NCI-H2227 (cell line): ENCODE results near the gene PDLIM7.

Source experiments
- DNase-seq: peaks from one replicate; lab custom pipeline; 2025; ENCODE audit not compliant: unreplicated experiment; lab: John Stamatoyannopoulos, UW

PDLIM7 gene

DNA sequence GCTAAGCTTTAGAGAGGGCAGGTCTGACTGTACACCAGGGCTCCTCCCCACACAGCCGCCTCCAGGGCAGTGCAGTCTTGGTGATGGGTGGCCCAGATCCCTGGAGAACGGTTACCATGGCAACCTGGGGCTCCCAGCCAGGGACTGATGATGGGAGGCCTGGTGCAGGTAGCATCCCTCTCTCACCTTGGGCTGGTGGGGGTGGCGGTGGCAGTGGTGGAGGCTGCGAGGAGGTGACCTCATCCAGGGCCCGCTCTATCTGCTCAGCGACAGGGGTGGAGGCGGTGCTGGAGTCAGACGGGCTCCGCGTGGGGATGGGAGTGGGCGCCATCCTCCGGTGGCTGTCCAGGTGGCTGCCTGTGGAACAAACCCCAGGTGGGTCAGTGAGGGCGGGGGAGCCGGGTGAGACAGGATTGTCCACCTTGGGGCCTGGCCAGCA is 38.5 kb downstream of the PDLIM7 start:
- peak; percentile 57 for DNase-seq

DNA sequence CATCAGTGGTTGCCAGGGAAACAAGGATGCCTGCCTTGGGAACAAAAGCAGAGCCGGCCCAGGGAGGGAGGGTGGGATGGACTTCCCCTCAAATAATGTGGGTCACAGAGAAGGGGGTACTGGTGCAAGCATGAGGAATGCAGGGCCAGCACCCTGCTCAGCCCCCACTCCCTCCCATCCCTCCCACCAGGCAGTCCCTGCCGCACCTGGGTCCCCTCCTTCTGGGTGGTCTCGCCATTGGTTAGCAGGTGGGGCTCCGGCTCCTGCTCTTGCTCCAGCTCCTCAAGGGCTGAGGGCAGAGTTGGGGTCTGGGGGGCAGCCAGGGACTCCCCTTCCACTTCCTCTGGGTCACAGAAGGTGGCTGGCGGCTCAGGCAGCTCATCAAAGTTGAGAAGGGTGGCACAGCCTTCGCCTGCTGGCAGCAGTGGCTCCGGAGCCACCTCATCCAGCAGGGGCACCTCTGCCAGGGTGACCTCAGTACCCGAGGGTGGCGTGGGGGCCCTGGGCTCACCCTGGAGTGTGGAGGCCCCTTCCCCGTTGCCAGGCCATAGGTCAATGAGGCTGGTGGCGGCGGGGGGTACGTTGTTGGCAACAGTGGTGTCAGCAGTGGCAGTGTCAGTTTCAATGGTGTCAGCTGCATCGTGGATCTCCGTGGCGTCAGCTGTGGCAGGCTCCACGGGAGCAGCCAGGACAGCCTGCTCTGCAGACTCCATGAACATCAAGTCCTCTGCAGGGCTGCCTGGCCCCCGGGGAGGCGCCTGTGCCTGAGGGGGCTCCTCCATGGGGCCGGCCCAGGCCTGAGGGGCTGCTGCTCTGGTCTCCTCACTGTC is 39.3 kb downstream of the PDLIM7 start:
- no peak for DNase-seq

DNA sequence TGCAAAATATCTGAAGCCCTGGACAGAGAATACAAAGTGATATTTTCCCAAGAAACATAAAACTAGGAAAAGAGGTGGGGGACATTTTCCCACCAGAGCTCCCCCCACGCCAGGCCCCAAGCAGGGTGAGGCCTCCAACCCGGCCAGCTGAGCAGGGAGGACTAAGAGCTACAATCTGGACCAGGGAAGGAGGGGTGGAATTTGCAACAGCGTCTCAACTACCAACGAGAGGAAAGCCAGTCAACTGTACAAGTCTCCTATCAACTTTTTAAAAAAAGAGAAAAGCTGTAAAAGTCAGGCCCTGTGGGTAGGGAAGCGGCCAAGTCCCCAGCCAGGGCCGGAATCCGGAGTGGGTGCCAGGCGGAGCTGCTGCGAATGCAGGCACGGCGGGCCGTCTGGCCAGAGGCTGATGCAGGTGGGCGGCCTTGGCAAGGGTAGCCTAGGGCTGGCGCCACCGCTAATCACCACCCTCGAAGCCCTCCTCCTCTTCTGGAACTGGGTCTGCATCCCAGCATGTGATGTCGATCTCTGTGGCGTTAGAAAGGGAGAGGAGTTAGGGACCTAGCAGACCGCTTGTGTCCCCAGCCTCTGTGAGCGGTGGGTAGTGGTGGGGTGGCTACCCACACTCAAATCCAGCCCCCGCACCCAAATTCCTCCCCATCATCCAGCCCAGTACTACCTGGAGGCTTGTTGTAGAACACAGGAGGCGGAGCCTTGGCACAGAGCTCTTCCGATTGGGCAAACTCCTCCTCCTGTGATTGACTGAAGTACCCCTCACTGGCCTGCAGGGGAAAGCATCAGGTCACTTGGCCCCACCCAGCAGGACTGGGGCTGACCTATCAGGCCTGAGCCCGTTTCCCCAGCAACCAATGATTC is 40.2 kb downstream of the PDLIM7 start:
- peak; percentile 96 for DNase-seq

- no peak for DNase-seq
These were observed 40.8 kb downstream of the PDLIM7 start for GRCh38 chr5:177456591-177456964.

GRCh38 chr5:177455661-177456590 is 41.5 kb downstream of the PDLIM7 start:
- peak; percentile 77 for DNase-seq

DNA sequence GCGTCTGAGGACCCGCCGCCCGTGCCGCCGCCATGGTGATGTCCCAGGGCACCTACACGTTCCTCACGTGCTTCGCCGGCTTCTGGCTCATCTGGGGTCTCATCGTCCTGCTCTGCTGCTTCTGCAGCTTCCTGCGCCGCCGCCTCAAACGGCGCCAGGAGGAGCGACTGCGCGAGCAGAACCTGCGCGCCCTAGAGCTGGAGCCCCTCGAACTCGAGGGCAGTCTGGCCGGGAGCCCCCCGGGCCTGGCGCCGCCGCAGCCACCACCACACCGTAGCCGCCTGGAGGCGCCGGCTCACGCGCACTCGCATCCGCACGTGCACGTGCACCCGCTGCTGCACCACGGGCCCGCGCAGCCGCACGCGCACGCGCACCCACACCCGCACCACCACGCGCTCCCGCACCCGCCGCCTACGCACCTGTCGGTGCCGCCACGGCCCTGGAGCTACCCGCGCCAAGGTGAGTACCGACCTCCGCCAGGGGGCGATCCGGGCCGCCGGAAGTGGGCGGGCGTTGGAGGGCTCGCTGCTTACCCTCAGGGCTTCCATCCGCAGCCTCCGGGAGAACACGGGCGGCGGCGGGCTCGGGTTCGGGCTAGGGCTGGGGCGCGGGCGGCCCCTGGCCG is 42.3 kb downstream of the PDLIM7 start:
- peak; percentile 89 for DNase-seq

GRCh38 chr5:177454397-177455035 is 42.9 kb downstream of the PDLIM7 start:
- peak; percentile 89 for DNase-seq

DNA sequence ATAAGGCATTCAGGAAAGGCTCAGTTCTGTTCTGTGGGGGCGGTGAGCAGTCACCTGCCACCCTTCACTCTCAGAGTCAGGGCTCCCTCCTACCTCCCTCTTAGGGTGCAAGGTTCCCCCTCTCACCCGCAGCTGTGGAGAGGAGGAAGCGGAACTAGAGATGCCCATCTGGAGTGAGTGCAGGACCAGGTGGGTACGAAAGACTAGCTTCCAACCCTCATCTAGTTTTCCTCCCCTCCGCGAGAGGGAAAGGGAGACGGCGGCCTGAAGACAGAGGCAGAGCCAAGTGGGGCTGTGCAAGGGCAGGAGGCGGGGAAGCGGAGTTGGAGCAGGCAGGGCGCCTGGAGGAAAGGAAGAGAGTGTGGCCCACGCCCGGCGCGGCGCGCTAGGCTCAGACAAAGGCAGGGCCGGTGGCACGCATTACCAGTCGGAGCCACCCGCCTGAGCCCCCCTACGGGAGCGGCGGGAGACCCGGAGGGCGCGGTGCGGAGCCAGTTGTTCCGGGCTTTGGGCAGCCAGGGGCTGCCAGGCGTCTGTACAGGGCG is 43.5 kb downstream of the PDLIM7 start:
- DNase-seq = peak; percentile 69

GRCh38 chr5:177452688-177453638 is 44.4 kb downstream of the PDLIM7 start:
- peak; percentile 29 for DNase-seq

DNA sequence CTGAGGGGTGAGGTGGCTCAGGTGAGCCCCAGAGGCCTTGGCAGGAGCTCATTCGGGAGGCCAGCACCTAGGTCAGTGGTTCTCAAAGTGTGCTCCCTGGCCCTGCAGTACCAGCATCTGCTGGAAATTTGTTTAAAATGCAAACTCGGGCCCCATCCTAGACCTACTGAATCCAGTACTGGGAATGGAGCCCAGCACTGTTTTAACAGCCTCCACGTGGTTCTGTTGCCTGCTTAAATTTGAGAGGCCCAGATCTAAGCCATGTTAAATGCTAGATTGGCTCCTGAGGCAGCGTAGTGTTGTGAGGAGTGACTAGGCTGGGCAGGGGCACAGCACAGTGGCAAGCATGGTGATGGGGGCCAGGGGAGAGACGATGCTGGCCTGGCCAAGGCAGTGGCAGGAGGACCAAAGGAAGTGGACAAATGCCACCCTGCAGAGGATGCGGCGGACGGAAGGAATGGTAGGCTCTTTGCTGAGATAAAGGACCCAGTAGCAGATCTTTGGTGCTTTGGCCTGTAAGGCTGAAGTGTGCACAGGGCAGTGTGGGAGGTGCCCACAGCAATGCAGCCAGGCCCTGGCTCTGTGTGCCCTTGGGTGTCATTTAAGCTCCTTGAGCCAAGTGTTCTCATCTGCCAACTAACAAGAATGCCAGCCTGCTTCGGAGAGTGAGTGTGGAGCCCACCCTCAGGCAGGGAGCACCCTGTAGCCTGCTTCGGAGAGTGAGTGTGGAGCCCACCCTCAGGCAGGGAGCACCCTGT is 46.6 kb downstream of the PDLIM7 start:
- no peak for DNase-seq

DNA sequence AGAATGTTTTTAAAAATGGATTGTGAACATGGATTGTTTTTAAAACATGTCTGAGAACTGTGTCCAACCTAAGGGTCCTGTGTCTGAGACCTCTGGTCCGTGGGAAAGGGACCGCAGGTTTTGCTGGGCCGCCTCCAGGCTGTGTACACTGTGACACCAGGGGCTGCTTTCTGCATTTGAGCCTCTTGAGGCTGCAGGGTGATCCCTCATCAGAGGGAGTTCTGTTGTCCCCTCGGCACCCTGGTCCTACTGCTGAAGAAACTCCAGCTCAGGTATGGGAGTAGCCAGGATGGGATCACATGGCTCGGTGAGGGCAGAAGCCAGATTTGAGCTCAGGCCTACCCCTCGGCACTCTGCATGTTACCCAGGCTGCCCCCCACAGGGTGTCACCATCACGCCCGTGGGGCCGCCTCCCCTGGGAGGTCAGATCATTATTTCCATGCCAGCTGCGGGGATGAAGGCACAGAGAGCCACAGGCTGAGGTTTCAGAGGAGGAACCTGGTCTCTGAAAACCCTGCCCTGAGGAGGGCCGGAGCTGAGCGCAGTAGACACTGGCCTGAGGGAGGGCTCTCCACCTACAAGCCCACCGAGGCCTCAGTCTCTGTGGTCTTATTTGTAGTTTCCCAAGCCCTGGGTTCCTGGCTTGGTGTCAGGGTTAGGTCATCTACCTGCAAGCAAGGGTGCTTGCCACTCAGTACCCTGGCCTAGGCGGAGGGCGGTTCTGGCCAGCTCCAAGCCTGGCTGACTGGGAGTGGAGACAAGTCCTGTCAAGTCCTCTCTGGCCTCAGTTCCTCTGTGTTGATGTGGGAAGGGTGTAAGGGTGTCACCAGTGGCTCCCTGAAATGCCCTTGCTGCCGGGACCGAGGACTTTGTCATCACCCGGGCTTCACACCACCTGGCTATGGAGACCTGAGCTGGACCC is 48.0 kb downstream of the PDLIM7 start:
- no peak for DNase-seq

DNA sequence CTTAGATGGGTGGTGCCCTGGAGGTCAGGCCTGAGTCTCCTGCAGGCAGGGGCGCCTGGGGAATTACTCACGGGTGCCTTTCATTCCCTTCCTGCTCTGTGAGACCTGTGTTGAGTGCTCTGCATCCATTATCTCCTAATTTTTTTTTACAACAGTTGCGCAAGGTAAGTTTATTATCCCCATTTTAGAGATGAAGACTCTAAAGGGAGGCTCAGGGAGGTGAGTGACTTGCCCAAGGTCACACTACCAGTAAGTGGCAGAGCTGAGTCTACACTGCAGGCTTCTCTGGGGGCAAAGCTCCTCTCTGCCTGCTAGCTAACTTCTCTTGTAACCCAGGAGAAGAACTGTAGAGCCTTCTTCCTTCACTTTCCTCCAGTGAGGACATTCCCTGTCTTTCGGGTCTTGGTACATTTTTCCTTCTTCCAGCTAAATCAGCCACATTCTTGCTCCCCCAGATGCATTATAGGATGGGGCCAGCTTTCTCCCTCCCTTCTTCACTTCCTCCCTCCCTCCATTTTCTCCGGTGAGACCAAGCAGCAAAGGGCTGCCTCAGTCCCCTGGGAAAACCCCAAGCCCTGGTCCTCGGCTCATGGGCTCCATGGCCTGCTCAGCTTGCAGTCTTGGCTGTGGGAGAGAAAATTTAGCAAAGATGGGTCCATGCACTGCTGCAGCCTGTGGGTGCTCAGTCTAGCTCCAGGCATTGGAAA is 49.0 kb downstream of the PDLIM7 start:
- no peak for DNase-seq

- peak; percentile 45 for DNase-seq
These were observed 49.7 kb downstream of the PDLIM7 start for GRCh38 chr5:177447611-177448243.

DNA sequence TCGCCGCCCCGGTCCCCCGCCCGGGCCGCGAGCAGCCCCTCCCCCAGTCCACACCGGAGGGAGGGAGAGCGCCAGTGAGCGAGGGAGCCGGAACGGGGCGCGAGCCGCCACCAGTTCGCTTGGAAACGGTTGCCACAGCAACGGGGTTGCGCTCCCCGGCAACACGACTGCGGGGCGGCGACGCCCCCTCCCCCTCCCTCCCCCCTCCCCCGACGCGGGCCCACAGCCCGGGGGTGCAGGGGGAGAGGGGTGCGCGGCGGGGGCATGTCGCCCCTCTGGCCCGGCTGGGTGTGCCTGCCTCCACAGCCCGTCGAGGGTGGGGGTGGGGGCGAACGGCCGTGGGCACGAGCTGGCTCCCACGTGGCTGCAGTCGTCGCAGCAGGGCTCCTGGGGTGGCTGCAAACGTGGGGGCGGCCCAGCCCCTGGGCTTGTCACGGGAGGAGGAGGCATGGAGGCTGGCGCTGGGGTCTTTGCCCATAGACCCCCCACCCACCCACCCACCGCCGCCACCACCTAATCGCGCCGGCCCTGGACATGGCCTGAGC is 50.3 kb downstream of the PDLIM7 start:
- DNase-seq = peak; percentile 87
